Fibroblast of lung (primary cell): Measurements from ENCODE around the gene FBXO9.

Experiments
- EZH2 ChIP-seq: IDR thresholded peaks from 2 replicates; pipeline ENCODE4 v1.5.1; 2012; ENCODE audit warnings: low read length, control low read depth, mild to moderate bottlenecking; ENCODE audit errors: missing control alignments
- TF ChIP-seq, protein P1 (sequence below), 2 donors: IDR thresholded peaks in 1 of 2; conservative IDR thresholded peaks in 1 of 2; 1 replicate in 1 of 2; 2 replicates in 1 of 2; pipeline ENCODE4 v1.5.1; 2011 to 2012; ENCODE audit warnings: low read length in 2 of 2, control low read depth in 1 of 2, inconsistent platforms in 1 of 2, low read depth in 1 of 2, mild to moderate bottlenecking in 1 of 2

DNA sequence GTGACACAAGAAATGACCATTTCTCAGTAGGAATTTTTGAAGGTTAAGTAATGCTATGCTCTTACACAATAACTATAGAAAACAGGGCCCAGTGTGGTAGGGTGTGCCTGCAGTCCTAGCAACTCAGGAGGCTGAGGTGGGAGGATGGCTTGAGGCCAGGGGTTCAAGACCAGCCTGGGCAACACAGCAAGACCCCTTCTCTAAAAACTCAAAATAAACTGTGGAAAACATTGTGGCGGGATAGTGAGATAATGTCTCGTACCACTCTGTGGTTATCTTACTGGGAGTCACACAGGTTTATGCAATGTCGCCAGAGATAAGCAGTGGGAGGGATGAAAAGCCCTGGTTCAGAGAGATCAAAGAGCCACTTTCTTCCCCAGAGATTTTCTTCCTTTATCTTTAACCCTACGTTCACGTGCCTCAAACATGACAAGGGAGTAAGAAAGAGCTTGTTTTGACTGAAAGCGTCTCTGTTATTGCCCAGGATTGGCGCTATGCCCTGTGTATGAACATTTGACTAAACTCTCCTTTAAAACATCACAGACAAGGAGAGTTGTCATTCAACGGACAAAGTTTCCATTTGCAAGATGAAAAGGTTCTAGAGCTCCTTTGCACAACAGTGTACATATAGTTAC is 69.5 kb downstream of the FBXO9 start:
- TF ChIP-seq, protein P1, sequence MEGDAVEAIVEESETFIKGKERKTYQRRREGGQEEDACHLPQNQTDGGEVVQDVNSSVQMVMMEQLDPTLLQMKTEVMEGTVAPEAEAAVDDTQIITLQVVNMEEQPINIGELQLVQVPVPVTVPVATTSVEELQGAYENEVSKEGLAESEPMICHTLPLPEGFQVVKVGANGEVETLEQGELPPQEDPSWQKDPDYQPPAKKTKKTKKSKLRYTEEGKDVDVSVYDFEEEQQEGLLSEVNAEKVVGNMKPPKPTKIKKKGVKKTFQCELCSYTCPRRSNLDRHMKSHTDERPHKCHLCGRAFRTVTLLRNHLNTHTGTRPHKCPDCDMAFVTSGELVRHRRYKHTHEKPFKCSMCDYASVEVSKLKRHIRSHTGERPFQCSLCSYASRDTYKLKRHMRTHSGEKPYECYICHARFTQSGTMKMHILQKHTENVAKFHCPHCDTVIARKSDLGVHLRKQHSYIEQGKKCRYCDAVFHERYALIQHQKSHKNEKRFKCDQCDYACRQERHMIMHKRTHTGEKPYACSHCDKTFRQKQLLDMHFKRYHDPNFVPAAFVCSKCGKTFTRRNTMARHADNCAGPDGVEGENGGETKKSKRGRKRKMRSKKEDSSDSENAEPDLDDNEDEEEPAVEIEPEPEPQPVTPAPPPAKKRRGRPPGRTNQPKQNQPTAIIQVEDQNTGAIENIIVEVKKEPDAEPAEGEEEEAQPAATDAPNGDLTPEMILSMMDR (conservative IDR thresholded peaks at IDR 0.05 in 1 of 2, IDR thresholded peaks at IDR 0.05 in 1 of 2; ENCODE audit: low read depth in 1 of 2, low read length in 2 of 2) = no peak
- TF ChIP-seq EZH2 = no peak
